Non-pigmented ciliary epithelial cell (primary cell): ENCODE results near the gene GNPTG.

ENCODE experiments used
- DNase-seq: peaks from one replicate; pipeline ENCODE4 v3.0.0-alpha.2; 2010; ENCODE audit warnings: low read depth

The GNPTG gene

GRCh38 chr16:1333854-1334700 lies 17.7 kb upstream of the GNPTG start:
- DNase-seq, result no peak

DNA sequence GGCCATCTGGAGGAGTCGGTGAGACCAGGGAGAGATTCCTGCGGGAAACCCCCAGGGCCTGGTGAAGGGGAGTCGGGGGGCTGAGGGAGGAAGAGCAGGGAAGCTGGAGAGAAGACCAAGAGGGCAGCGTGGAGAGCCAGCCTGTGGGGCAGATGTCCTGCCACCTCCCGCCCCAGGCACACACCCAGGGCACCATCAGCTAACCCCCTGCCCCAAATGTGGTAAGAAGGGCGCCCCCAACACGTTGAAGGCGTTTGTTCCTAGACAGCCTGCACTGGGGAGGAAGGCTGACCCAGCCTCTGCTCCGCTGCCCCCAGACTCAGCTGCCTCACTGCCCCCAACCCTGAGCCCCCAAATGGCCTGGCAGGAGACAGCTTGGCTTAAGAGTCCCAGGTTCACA lies 17.0 kb upstream of the GNPTG start:
- no peak for DNase-seq

DNA sequence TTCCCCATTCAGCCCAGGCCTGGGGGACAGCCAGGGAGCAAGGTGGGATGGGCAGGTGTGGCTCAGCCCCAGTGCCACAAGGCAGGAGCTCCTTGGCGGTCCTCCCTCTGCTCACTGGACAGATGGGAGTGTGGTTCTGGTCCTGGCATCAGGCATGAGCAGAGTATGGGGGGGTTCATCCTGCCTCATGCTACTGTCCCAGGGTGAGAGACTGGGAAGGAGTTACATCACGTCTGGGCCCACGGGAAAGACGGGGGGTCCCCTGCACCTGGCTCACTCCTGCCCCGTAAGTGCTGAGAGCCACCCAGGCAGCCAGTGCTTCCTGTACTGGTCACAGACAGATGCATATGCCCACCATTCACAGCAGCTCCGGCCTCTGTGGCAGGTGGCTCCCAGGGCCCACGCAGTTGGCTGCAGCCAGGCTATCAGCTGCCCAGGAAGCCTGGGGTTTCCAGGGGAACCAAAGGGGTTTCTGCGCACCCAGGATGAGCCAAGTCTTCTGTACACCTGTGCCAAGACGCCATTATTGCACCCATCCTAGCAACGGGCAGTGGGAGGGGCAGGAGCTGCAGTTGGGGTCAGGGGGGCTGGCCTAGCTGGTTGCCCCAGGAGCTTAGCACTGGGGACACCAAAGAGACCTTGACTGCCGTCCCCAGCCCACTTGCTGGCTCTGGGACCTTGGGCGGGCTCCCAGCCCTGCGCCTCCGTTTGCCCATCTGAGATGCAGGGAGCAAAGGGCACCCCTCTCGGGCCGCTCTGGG lies 16.3 kb upstream of the GNPTG start:
- DNase-seq, result no peak

DNA sequence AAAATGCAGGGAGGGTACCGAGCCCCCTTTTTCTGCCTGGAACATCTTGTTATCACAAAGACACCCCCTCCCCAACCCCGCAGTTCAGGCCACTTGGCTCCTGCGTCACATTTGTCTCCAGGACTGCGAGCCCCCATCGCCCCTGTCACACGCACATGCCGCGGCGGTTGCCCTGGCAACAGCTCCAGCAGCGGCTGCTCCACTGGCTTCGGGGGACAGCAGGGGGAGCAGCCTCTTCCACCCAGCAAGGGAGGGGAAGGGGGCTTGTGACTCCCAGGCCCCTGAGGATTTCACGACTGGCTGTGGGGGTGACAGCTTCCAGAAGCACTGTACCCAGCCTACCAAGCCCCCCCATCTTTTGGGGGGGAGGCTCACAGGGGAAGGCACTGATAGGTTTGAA lies 15.7 kb upstream of the GNPTG start:
- no peak for DNase-seq

GRCh38 chr16:1336619-1337018 lies 15.1 kb upstream of the GNPTG start:
- DNase-seq, result no peak

GRCh38 chr16:1337486-1337885 lies 14.2 kb upstream of the GNPTG start:
- DNase-seq, result no peak

DNA sequence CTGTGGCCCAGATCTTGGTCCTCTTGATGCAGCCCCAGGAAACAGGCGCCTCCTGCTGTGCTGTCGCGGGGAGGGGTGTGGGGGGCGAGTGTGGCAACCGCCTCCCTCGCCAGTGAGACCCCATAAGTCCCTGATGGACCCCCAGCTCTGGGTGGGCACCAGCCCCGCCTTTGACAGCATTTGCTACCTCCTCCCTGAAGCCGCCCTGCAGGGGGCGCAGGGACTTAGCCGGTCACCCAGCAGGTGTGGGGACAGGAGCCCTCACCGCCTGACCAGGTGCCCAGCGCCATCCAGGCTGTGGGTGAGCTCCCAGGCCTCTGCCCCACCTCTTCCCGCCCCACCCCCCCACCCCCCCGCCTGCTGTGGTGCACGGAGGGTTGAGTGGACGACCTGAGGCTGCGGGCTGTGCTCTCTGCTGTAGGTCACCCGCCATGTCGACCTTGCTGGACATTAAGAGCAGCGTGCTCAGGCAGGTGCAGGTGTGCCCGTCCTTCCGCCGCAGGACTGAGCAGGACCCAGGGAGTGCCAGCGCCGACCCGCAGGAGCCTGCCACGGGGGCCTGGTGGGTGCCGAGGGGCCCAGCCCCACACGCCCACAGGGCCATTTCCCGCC lies 13.5 kb upstream of the GNPTG start:
- no peak for DNase-seq

- no peak for DNase-seq
Observed at GRCh38 chr16:1338855-1339675, 12.7 kb upstream of the GNPTG start.

DNA sequence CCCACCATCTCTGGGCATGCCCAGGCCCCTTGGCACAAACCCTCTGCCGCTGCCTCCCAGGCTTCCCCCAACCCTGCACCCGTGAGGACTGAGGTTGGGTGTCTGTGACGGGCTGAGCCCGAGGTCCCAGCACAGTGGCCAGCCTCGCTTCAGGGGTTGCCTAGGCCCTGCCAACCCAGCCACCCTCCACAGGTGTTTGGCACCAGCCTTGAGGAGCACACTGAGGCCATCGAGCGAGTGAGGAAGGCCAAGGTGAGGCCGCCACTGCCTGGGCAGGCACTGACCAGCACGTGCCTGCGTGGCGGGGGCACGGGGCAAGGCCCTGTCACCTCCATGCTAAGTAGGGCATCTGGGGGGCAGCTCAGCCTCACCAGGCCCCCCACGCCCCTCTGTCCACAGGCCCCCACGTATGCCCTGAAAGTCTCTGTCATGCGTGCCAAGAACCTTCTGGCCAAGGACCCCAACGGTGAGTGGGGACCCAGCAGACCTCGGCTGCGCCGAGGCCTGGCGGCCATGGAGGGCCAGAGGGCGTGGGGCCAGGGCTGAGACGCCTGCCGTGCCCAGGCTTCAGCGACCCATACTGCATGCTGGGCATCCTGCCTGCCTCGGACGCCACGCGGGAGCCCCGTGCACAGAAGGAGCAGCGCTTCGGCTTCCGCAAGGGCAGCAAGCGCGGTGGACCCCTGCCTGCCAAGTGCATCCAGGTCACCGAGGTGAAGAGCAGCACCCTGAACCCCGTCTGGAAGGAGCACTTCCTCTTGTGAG lies 10.8 kb upstream of the GNPTG start:
- no peak for DNase-seq

GRCh38 chr16:1341495-1342420 lies 10.0 kb upstream of the GNPTG start:
- no peak for DNase-seq

DNA sequence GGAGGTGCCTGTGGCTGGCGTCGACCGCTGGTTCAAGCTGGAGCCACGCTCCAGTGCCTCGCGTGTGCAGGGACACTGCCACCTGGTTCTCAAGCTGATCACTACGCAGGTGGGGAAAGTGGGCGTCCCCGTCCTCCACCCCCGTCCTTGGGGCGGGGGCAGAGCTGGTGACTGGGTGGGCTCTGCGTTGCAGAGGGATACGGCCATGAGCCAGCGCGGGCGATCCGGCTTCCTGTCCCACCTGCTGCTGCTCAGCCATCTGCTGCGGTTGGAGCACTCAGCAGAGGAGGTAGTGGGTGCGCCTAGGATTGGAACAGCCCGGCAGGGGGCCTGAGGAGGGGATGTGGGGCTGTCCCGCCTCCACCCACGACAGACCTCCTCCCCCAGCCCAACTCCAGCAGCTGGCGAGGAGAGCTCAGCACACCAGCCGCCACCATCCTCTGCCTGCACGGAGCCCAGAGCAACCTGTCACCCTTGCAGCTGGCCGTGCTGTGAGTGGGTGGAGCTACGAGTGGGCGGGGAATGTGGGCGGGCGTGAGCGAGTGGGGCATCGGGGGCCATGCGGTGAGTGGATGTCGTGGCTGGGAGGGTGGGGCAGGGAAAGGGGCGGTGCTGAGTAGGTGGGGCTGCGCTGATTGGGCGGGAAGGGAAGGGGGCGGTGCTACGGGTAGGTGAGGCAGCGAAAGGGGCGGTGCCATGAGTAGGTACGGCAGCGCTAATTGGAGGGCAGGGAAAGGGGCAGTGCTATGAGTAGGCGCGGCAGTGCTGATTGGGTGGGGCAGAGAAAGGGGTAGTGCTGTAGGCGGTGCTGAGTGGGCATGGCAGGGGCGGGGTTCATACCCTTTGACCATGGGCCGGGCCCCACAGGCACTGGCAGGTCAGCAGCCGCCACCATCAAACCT lies 9.0 kb upstream of the GNPTG start:
- DNase-seq, result peak; percentile 65

DNA sequence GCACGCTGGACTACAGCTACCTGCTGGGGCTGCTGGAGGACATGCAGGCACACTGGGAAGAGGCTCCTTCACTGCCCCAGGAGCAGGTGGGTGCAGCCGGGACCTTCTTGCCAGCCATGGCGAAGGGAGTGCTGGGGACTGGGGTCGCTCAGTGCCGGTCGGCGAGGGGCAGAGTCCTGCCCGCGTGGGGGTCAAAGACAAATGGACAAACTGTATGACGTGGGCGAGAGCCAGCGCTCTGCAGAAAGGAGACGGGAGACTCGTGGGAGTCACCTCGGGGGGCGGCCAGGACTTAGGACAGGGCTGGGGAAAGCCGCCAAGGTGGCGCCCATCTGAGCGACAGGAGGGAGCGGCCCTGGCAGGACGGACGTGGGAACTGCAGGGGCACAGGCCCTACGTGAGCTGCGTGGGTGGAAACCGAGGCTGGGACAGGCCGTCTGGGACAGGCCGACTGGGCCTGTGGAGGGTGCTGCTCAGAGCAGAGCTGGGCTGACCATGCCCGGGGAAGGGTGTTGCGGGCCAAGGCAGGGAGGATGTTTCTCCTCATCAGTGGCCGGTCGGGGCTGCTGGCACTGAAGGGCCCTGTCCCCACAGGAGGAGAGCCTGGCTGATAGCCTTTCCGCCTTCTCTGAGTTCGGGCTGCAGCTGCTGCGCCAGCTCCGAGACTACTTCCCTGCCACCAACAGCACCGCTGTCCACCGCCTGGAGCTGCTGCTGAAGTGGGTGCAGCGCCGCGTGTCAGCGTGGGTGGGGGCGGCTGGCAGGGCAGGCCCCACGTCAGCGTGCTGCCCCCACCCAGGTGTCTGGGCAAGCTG lies 8.1 kb upstream of the GNPTG start:
- DNase-seq, result no peak

DNA sequence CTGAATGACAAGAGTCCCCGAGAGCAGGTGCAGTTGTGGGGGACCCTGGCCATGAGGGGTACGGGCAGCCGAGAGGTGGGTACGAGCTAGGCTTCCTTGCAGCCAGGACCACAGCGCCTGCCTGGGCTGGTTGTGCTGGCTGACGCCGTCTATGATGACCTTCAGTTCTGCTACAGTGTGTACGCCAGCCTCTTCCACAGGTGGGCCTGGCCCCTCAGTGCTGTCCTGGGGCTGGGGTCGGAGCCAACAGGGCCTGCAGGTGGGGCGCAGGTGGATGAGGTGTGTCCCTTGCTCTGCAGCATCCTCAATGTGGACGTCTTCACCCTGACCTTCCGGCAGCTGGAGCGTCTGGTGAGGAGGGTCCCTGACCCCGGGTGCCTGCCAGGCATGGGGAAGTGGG lies 7.2 kb upstream of the GNPTG start:
- no peak for DNase-seq

DNA sequence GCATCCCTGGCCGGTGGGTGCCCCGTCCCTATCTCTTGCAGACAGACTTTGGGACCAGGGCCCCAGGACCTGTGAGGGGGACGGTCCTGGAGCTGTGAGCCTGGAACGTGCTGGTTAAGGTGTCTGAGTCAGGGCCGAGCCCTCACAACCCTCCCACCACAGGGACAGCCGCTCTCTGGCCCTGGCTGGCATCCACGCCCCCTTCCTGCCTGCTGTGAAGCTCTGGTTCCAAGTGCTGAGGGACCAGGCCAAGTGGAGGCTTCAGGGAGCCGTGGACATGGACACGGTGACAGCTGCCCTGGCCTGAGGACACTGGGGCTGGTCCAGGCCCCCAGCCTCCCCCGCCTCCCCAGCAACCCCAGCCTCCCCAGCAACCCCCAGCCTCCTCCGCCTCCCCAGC lies 6.6 kb upstream of the GNPTG start:
- DNase-seq, result no peak

- DNase-seq, result no peak
Observed at GRCh38 chr16:1345651-1346421, 5.9 kb upstream of the GNPTG start.

DNA sequence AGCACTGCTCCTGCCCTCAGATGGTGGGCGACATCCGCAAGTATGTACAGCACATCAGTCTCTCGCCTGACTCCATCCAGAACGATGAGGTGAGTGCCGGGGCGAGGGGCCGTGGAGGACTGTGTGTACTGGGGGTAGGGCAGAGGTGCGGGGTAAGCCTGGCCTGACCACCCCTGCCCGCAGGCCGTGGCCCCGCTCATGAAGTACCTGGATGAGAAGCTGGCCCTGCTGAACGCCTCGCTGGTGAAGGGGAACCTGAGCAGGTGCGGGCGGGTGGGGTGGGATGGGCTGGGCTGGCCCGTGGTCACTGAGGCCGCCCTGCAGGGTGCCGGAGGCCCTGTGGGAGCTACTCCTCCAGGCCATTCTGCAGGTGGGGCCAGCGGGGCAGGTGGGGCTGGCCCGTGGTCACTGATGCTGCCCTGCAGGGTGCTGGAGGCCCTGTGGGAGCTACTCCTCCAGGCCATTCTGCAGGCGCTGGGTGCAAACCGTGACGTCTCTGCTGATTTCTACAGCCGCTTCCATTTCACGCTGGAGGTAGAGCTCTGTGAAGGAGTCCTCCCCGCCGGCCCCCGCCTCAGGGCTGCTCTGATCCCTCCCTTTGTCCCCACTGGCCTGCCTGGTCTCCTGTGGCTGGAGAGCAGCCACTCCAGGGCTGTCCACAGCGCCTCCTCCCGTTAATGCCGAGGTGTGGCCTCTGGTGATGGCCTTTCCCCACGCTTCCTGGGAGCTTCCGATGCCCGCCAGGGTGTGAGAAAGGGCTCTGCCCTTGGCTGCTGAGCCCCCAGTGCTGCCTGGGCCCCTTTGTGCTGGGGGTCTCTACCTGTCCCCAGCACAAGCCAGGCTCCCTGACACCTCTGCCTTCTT lies 5.1 kb upstream of the GNPTG start:
- DNase-seq, result no peak
